Superior temporal gyrus (tissue), 1 donor: Measurements from ENCODE around the gene LCLAT1.

Source experiments
- DNase-seq: peaks from one replicate; pipeline ENCODE4 v3.0.0-alpha.2; 2016; ENCODE audit errors: extremely low spot score

Gene LCLAT1

GRCh38 chr2:30422444-30423040 is 24.5 kb upstream of the LCLAT1 start:
- DNase-seq: no peak

- DNase-seq: no peak
Measured at GRCh38 chr2:30424231-30424630, 22.8 kb upstream of the LCLAT1 start.

DNA sequence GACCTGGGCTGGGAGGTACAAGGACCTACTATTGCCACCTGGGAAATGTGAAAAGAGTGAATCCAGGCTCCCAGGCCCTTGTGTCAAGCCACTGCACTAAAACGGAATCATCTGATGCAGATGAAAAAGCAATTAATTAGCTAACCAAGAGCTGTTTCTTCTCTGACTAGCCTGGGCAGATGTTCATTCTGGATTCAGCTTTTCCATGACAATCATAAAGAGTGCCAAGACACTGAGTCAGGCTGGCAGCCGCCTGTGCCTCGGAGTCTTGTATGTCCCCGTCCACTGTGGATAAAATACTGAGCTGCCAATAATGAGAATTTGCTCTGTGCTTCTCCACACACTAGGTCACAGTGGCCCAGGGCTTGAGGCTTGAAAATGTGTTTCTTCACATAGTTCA is 21.7 kb upstream of the LCLAT1 start:
- DNase-seq: no peak

GRCh38 chr2:30427606-30428347 is 19.3 kb upstream of the LCLAT1 start:
- DNase-seq: no peak

DNA sequence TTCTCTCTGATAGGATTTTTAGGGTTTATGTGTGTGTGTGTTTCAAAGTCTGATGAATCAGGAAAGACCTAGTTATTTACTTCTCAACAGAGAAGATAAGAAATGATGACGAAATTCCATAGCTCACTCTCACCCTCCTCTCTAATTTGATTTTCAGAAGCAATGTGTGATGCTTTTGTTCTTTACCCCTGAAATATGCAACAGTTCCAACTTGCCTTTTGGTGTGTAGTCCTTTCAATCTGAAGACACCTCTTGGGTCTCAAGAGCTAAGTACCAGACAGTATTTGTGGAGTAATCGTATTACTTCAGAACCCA is 18.7 kb upstream of the LCLAT1 start:
- DNase-seq: no peak

GRCh38 chr2:30428827-30429461 is 18.1 kb upstream of the LCLAT1 start:
- DNase-seq: no peak

- DNase-seq: no peak
Measured at GRCh38 chr2:30433541-30434299, 13.3 kb upstream of the LCLAT1 start.

GRCh38 chr2:30434708-30435107 is 12.3 kb upstream of the LCLAT1 start:
- no peak for DNase-seq

- DNase-seq: no peak
Measured at GRCh38 chr2:30436859-30437435, 10.1 kb upstream of the LCLAT1 start.

DNA sequence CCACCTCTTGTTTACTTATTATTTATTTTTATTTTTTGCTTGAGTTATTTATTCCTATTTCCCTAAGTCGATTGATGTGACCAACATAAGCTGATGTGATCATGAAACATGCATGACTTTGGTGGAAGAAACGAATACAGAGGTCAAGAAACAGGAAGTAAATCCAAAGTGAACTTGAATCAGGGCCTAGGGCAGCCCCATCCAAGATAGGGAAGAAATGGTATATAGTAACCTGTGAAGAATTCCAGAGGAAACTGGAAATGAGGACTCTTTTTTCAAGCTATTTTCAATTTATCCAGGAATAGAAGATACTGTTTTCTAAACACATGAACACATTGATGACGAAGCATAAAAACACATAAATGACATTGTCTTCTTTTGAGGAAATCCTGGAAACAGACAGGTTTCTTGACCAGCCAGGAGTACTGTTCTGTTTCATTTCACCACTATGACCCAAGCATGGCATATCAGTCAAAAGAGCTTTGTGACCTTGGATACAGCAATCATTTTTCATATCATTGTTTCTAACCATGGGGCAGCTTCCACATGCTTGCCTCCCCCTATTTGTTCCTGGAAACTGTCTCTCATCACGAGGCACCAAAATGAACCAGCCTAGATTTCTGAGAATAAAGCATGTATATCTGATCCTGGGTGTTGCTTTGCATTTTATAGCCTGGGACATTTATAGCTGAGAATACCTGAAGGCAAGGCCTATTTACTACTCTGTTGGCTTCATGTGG is 9.1 kb upstream of the LCLAT1 start:
- no peak for DNase-seq

DNA sequence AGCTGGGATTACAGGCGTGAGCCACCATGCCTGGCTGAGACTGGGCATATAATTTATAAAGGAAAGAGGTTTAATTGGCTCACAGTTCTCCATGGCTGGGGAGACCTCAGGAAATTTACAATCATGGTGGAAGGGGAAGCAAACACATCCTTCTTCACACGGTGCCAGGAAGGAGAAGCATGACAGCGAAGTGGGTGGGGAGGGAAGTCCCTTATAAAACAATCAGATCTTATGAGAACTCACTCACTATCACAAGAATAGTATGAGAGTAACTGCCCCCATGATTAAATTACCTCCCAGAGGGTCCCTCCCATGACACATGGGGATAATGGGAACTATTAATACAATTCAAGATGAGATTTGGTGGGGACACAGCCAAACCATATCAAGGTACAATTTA is 7.8 kb upstream of the LCLAT1 start:
- no peak for DNase-seq

- no peak for DNase-seq
Measured at GRCh38 chr2:30439879-30440278, 7.2 kb upstream of the LCLAT1 start.

DNA sequence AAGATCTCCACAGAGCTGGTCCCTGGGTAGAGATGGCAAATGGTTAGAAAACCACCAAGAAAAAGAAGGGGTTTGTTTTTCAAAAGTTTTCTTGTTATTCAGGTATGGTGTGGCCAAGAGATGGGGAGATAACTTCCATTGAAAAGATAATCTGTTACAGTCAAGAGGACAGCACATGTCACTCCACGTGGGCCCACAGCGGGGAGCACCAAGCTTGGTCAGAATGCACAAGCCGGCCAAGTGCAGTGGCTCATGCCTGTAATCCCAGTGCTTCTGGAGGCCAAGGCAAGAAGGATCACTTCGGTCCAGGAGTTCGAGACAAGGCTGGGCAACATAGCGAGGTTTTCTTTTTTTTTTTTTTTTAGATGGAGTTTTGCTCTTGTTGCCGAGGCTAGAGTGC is 6.0 kb upstream of the LCLAT1 start:
- no peak for DNase-seq

DNA sequence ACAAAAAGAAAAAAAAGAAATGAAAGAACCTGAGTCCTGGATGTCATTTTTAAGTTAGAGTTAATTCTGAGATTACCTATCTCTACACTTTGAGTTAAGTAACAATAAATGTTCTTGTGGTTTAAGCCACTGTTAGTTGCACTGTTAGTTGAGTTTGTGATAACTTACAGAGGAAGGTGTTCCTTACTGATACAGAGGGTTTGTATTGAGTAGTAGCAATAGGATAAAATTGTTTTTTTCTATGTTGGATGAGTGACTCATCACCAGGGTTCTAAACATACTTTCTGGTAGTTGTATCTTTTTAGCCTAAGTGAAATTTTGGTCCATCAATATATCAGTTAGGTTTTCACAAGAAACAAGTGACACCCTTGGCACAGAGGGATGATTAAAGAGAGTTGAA is 4.0 kb upstream of the LCLAT1 start:
- no peak for DNase-seq

DNA sequence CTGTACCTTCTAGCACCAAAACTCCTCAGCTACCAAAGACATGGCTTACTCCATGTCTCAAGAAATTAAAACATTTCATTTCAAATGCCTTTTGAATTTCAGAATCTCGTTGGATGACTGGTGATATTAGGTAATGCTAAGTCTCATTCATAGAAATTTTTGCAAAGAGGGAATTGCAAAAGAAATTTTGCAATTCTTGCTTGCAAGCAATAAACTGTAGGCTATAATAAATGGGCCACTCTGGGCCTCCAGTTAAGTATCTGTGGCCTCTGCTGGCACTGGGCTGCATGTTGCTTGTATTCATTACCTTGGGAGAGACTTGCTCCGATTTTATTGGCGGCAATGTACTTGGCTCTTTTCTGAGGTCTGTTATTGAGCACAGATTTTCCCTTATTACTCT is 2.8 kb upstream of the LCLAT1 start:
- no peak for DNase-seq

- no peak for DNase-seq
Measured at GRCh38 chr2:30445266-30445821, 1.7 kb upstream of the LCLAT1 start.

DNA sequence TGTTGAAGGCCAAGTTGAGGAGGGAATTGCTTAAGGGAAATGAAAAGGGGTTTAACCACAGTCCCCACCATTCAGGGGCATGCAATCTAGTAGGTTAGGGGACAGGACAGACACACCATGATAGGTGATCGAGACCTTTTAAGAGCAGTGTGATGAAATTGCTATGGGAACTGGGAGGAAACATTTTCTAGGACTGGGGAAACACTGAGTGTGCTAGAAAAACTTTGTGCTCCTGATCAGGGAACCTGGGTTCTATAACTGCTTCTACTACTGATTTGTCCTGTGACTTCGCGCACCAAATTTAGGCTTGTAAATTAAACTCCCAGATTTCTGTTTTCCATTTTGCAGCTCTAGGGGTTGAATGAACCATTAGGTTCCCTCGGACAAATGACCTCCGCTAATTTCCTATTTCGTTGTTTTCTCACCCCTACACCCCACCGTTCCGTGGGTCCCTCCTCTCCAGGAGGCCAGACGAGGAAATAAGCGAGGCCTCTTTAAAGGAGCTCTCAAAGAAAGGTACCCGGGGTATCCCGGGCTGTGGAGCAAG is 371 bp upstream of the LCLAT1 start:
- DNase-seq: no peak

GRCh38 chr2:30448308-30448707 is 1.3 kb downstream of the LCLAT1 start:
- no peak for DNase-seq

- DNase-seq: no peak
Measured at GRCh38 chr2:30448866-30449265, 1.8 kb downstream of the LCLAT1 start.

DNA sequence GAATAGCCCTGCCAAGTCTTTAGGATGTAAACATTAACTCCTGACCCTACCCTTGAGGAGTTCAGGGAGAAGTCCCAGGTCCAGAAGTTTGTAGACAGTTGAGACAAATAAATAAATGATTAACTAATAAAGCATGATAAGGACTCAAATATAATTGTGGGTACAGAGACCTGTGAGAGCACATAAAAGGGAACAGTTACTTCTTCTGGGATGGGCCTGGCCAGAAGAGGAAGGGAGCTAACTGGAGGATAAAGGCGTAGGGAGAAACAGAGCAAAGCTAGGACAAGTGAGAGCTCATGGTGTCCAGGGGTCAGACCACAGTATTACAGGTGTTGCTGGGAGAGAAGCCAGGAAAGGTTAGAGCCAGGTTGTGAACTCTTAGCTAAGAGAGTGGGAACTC is 3.0 kb downstream of the LCLAT1 start:
- no peak for DNase-seq

DNA sequence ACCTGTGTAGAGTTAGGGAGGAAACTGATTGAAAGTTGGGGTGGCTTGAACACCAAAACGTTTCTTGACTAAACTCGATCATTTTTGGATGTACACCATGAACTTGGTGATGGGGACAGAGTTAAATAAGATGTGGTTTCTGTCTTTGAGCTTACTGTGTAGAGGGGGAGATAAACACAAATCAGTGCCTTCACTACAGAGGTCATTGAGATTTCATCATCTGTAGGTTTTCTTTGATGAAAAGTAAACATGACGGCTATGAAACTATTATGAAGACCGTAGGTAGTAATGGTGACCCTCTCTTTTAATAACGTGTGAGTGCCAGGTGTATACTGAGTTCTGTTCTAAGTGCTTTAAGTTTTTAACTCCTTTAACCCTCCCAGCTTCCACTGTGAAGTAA is 6.5 kb downstream of the LCLAT1 start:
- DNase-seq: no peak
